GM04503 (cell line): Measurements from ENCODE around the gene BMERB1.
"Not testable (repeated sequence)": the region's sequence is repeated elsewhere in the genome, so short reads cannot be mapped to it uniquely, and the experiment has no call there.

ENCODE experiments used
- DNase-seq: peaks from one replicate; pipeline ENCODE4 v3.0.0-alpha.2; 2012; ENCODE audit warnings: low read depth

The BMERB1 gene

GRCh38 chr16:15523939-15524338 lies 89.6 kb downstream of the BMERB1 start:
- DNase-seq = no peak

GRCh38 chr16:15524966-15525365 lies 90.6 kb downstream of the BMERB1 start:
- DNase-seq = no peak

- DNase-seq = no peak
Observed at GRCh38 chr16:15526097-15526496, 91.7 kb downstream of the BMERB1 start.

GRCh38 chr16:15526731-15527130 lies 92.3 kb downstream of the BMERB1 start:
- DNase-seq = no peak

- DNase-seq = no peak
Observed at GRCh38 chr16:15529673-15530072, 95.3 kb downstream of the BMERB1 start.

GRCh38 chr16:15530085-15530484 lies 95.7 kb downstream of the BMERB1 start:
- DNase-seq = no peak

- no peak for DNase-seq
Observed at GRCh38 chr16:15532825-15533224, 98.4 kb downstream of the BMERB1 start.

GRCh38 chr16:15533386-15533785 lies 99.0 kb downstream of the BMERB1 start:
- DNase-seq = no peak

- DNase-seq = no peak
Observed at GRCh38 chr16:15535772-15536171, 101.4 kb downstream of the BMERB1 start.

GRCh38 chr16:15536843-15537242 lies 102.5 kb downstream of the BMERB1 start:
- no peak for DNase-seq

- DNase-seq = no peak
Observed at GRCh38 chr16:15538507-15538906, 104.1 kb downstream of the BMERB1 start.

GRCh38 chr16:15539197-15539596 lies 104.8 kb downstream of the BMERB1 start:
- DNase-seq = no peak

GRCh38 chr16:15542261-15542660 lies 107.9 kb downstream of the BMERB1 start:
- no peak for DNase-seq

- no peak for DNase-seq
Observed at GRCh38 chr16:15542734-15543347, 108.5 kb downstream of the BMERB1 start.

- no peak for DNase-seq
Observed at GRCh38 chr16:15544405-15544804, 110.0 kb downstream of the BMERB1 start.

- DNase-seq = no peak
Observed at GRCh38 chr16:15545544-15545943, 111.2 kb downstream of the BMERB1 start.

- DNase-seq = not testable (repeated sequence)
Observed at GRCh38 chr16:15547072-15547767, 112.8 kb downstream of the BMERB1 start.

GRCh38 chr16:15547768-15548096 lies 113.3 kb downstream of the BMERB1 start:
- no peak for DNase-seq

GRCh38 chr16:15548482-15548891 lies 114.1 kb downstream of the BMERB1 start:
- DNase-seq = no peak

GRCh38 chr16:15552507-15552906 lies 118.1 kb downstream of the BMERB1 start:
- no peak for DNase-seq

- DNase-seq = no peak
Observed at GRCh38 chr16:15553313-15554088, 119.1 kb downstream of the BMERB1 start.

GRCh38 chr16:15556130-15556529 lies 121.7 kb downstream of the BMERB1 start:
- DNase-seq = no peak

GRCh38 chr16:15557258-15557657 lies 122.9 kb downstream of the BMERB1 start:
- DNase-seq = no peak
